Camera-type eye (tissue), 1 donor: ENCODE results near the gene MET. TPM values are rescaled to one million over a fixed set of nuclear protein-coding genes. Genes with fewer than 3 reads are reported as not detected.

ENCODE experiments used
- total RNA-seq: library from RNA; depleted of rRNA; stranded (reverse); fragments of >200 nt; gene quantifications from one replicate; pipeline ENCODE4 v1.2.3, GENCODE V29; 2014

Gene MET
- 43.3 TPM for total RNA-seq

DNA sequence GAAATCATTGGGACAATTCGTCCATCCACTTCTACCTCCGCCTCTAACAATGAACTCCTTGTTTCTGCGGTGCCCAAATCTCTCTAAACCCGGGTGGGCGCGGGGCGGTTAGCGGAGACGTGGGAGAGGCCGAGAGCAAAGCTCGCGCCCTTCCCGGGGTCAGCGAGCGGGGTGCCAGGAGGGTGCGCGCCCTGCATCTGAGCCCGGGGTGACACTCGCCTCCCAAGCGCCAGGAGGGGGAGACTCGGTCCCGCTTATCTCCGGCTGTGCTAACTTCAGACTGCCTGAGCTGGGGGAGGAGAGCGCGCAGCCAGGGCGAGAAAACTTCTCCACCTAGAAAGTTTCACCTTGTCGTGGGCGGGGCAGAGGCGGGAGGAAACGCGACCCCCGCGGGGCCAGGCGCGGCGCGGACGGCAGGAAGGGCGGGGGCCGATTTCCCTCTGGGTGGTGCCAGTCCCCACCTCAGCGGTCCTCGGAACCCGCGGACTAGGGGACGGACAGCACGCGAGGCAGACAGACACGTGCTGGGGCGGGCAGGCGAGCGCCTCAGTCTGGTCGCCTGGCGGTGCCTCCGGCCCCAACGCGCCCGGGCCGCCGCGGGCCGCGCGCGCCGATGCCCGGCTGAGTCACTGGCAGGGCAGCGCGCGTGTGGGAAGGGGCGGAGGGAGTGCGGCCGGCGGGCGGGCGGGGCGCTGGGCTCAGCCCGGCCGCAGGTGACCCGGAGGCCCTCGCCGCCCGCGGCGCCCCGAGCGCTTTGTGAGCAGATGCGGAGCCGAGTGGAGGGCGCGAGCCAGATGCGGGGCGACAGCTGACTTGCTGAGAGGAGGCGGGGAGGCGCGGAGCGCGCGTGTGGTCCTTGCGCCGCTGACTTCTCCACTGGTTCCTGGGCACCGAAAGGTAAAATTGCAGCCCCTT, at the start of gene MET:
Gene MET, plus strand, starts transcription at position 516 of the 915 bp plus-strand sequence. CDS start 26,889 bp downstream, outside the sequence.

Other genes with a start within 250 kb of the MET start
- 38.8 TPM for gene CAV2, start 172.5 kb upstream of the MET start, total RNA-seq
- 98.6 TPM for gene CAV1, start 147.2 kb upstream of the MET start, total RNA-seq
- 164 TPM for gene CAPZA2, start 190.4 kb downstream of the MET start, total RNA-seq